SH-SY5Y (cell line): ENCODE data around the gene TMED4.

Experiments
- GATA2 ChIP-seq: IDR thresholded peaks from 2 replicates; pipeline ENCODE4 v1.6.1; 2011; ENCODE audit warnings: mild to moderate bottlenecking, low read depth, low read length
- GATA3 ChIP-seq: IDR thresholded peaks from 2 replicates; pipeline ENCODE4 v1.6.1; 2011; ENCODE audit warnings: low read depth, mild to moderate bottlenecking, low read length, moderate library complexity

GRCh38 chr7:44615149-44615611, 33.1 kb upstream of the TMED4 start:
- no peak for TF ChIP-seq GATA2
- TF ChIP-seq GATA3 = no peak
